Neural crest cell (in vitro differentiated cells): ENCODE measurements around the gene FAM186B. TPM values are rescaled to one million over a fixed set of nuclear protein-coding genes. Genes with fewer than 3 reads are reported as not detected.
A peak's percentile ranks its signal among the peaks of the same experiment; 100 is the strongest.

ENCODE experiments used
- DNase-seq: peaks from one replicate; pipeline ENCODE4 v3.0.0; 2021; ENCODE audit warnings: low read depth, mixed read lengths, low spot score
- H3K27ac Mint-ChIP-seq: one replicate; pipeline ENCODE4 v1.8.0; 2021; ENCODE audit warnings: mild to moderate bottlenecking, mixed read lengths; ENCODE audit not compliant: unreplicated experiment
- H3K27me3 Mint-ChIP-seq: 2 replicates; pipeline ENCODE4 v1.8.0; 2021; ENCODE audit warnings: low read depth, mild to moderate bottlenecking, mixed read lengths
- H3K36me3 Mint-ChIP-seq: 2 replicates; pipeline ENCODE4 v1.8.0; 2021; ENCODE audit warnings: low read depth, mild to moderate bottlenecking, mixed read lengths
- H3K4me1 Mint-ChIP-seq: 2 replicates; pipeline ENCODE4 v1.8.0; 2021; ENCODE audit warnings: mixed read lengths
- H3K4me3 Mint-ChIP-seq: one replicate; pipeline ENCODE4 v1.8.0; 2021; ENCODE audit warnings: mild to moderate bottlenecking, mixed read lengths
- H3K9me3 Mint-ChIP-seq: 2 replicates; pipeline ENCODE4 v1.8.0; 2021; ENCODE audit warnings: mixed read lengths
- total RNA-seq: library from RNA; stranded (reverse); gene quantifications from 2 replicates; pipeline ENCODE4 v1.2.1, GENCODE V29; 2021
- TF ChIP-seq, protein P1 (sequence below): fragments of 200-600 bp; sonication (generic); conservative IDR thresholded peaks from 2 replicates; pipeline ENCODE4 v1.5.0; 2021; ENCODE audit warnings: antibody characterized with exemption, mild to moderate bottlenecking

The FAM186B gene
- total RNA-seq, 1 donor from 2014 or later: 0.28 TPM

DNA sequence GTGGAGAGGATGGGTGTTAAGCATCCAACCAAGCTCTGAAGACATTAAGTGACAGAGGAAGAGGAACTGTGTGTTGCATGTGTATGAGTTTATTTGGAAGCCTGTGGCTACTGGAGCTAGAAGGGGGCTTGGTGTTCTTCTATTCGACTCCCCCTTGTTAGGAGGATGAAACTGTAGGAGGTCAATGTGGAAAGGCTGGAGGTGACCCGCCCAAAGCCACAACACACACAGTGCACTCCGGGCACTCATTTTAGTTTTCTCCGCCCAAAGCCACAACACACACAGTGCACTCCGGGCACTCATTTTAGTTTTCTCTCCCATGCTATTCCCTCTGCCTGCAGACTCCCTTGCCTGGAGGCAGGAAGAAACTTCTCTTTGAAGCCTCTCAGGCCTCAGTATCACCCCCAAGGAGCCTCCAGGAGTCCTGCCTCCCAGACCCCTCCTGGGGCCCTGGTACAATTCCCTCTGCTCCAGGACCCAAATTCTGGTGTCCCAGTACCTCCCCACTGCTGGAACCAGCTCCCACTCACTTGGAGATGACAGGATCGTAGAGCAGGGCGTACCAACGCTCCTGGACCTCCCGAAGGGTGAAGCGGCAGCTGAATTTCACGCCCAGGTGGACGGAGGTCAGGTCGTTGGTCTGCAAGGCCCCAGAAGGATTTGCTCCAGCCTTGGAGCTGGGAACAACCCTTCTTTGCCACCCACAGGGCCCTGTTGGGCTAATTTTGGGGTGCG is 41.3 kb downstream of the FAM186B start:
- Mint-ChIP-seq H3K27ac (no peak overlapping the region), H3K4me1 (peaks cover 20% of the 10 kb centered on the region), H3K4me3 (peak overlapping the region; percentile 61), H3K27me3 (no peaks in the 10 kb centered on the region), H3K9me3 (no peaks in the 10 kb centered on the region), H3K36me3 (peaks cover 3% of the 10 kb centered on the region)
- no peak for DNase-seq
- TF ChIP-seq, protein P1, sequence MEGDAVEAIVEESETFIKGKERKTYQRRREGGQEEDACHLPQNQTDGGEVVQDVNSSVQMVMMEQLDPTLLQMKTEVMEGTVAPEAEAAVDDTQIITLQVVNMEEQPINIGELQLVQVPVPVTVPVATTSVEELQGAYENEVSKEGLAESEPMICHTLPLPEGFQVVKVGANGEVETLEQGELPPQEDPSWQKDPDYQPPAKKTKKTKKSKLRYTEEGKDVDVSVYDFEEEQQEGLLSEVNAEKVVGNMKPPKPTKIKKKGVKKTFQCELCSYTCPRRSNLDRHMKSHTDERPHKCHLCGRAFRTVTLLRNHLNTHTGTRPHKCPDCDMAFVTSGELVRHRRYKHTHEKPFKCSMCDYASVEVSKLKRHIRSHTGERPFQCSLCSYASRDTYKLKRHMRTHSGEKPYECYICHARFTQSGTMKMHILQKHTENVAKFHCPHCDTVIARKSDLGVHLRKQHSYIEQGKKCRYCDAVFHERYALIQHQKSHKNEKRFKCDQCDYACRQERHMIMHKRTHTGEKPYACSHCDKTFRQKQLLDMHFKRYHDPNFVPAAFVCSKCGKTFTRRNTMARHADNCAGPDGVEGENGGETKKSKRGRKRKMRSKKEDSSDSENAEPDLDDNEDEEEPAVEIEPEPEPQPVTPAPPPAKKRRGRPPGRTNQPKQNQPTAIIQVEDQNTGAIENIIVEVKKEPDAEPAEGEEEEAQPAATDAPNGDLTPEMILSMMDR: no peak

GRCh38 chr12:49562831-49563230 is 42.6 kb downstream of the FAM186B start:
- no peaks in the 10 kb centered on the region for H3K27me3 Mint-ChIP-seq
- peak overlapping the region; percentile 48 for H3K4me3 Mint-ChIP-seq
- H3K36me3 Mint-ChIP-seq: peaks cover 3% of the 10 kb centered on the region
- peaks cover 8% of the 10 kb centered on the region for H3K4me1 Mint-ChIP-seq
- DNase-seq: no peak
- TF ChIP-seq, protein P1: no peak
- H3K27ac Mint-ChIP-seq: no peak overlapping the region
- H3K9me3 Mint-ChIP-seq: no peaks in the 10 kb centered on the region

DNA sequence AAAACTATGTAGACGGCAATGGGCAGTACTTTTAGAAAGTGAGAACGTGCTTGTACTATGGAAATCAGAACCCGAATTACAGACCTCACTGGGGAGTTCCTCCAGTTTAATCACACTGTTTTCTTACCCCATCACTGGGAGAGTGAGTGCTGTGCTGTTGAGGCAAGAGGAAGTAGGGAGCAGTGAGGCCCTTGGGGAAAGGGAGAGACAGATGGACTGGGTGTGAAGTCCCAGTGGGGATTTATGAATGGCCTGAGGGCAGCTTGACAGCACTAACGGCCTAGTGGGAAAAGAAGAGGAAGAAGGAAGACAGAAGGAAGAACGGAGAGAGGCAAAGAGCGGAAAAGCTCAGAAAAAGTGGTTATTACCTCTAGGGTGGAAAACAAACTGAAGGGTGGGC is 43.2 kb downstream of the FAM186B start:
- no peak for DNase-seq
- H3K4me1 Mint-ChIP-seq: peaks cover 5% of the 10 kb centered on the region
- no peaks in the 10 kb centered on the region for H3K27me3 Mint-ChIP-seq
- H3K36me3 Mint-ChIP-seq: peaks cover 3% of the 10 kb centered on the region
- TF ChIP-seq, protein P1: no peak
- no peaks in the 10 kb centered on the region for H3K9me3 Mint-ChIP-seq
- peak overlapping the region; percentile 44 for H3K4me3 Mint-ChIP-seq
- H3K27ac Mint-ChIP-seq: no peak overlapping the region

DNA sequence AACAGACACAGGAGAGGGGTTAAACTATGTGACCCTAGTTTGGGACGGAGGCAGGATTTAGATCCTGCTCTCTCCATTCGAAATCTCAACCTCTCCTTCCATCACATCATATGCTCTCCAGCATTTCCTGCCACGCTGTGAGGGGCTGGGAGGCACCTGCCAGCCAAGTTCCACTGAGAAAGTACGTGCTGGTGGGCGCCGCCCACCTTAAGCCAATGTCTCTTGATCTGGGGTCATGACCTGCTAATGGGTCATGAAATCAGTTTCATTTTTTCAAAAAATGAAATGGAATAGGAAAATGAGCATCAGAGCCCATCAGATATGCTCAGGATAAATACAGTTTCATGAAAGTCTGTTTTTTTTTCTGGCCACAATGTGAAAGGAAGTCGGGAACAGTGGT is 44.7 kb downstream of the FAM186B start:
- Mint-ChIP-seq H3K27me3 (no peaks in the 10 kb centered on the region), H3K9me3 (no peaks in the 10 kb centered on the region), H3K27ac (no peak overlapping the region), H3K4me1 (no peaks in the 10 kb centered on the region), H3K4me3 (no peak overlapping the region), H3K36me3 (peaks cover 6% of the 10 kb centered on the region)
- TF ChIP-seq, protein P1: no peak
- no peak for DNase-seq

DNA sequence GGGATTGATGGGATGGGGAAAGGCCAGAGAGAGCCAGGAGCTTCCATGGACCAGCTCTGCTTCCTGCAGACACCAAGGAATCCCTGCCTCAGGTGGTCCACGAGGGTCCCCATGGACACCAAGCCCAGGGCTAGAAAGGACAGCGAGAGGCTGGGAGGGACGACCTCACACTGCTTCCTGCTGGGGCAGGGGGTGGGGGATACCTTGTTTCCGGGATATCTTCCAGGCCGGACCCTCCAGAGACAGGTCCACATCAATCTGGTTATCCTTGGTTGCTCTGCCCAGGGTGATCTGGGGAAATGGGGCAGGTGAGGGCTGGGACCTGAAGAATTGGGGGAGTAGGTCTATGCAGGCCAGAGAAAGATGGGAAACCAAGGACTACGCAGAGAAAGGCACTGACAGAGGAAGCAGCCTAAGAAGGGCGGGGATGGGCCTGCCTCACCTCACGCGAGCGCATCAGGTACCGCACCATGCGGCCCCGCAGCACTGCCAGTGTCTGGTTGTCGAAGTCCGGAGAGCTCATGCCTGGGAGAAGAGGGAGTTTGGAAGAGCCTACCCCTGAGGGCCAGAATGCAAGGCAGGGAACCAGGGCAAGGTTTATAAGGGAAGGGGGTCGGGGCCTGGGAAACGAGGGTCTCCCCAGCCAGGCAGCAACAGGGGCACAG is 46.3 kb downstream of the FAM186B start:
- Mint-ChIP-seq H3K27me3 (no peaks in the 10 kb centered on the region), H3K27ac (peak overlapping the region; percentile 50), H3K4me1 (no peaks in the 10 kb centered on the region), H3K36me3 (peaks cover 6% of the 10 kb centered on the region), H3K9me3 (no peaks in the 10 kb centered on the region), H3K4me3 (no peak overlapping the region)
- DNase-seq: no peak
- TF ChIP-seq, protein P1: no peak
